Gastrocnemius medialis (tissue), 4 donors: ENCODE results near the gene RAB12. TPM values are rescaled to one million over a fixed set of nuclear protein-coding genes. Genes with fewer than 3 reads are reported as not detected.

ENCODE experiments used
- ATAC-seq, 2 donors: fragments of 150-250 bp; one replicate each; pipeline ENCODE4 v1.9.1; 2016
- DNase-seq, 2 donors: peaks; one replicate each; pipeline ENCODE4 v3.0.0-alpha.2; 2019
- H3K27ac ChIP-seq, 4 donors: fragments of 200-600 bp; sonication (generic); 1 replicate in 1 of 4; 2 replicates in 3 of 4; pipeline ENCODE4 v1.5.1; 2016 to 2018; ENCODE audit warnings: mild to moderate bottlenecking in 2 of 4, moderate library complexity in 1 of 4
- H3K27me3 ChIP-seq, 3 donors: fragments of 200-600 bp; sonication (generic) in 2 of 3; 1 replicate in 1 of 3; 2 replicates in 2 of 3; pipeline versions ENCODE4 v1.5.1 to v1.6.0; 2016 to 2019; ENCODE audit warnings: mild to moderate bottlenecking in 1 of 3, moderate library complexity in 1 of 3
- H3K36me3 ChIP-seq, 2 donors: fragments of 200-600 bp; sonication (generic) in 1 of 2; one replicate each; pipeline ENCODE4 v1.5.1; 2017 to 2018
- H3K4me1 ChIP-seq, 2 donors: fragments of 200-600 bp; sonication (generic) in 1 of 2; one replicate each; pipeline ENCODE4 v1.5.1; 2016 to 2017; ENCODE audit warnings: mild to moderate bottlenecking in 2 of 2
- H3K4me3 ChIP-seq, 4 donors: fragments of 200-600 bp; sonication (generic) in 3 of 4; 1 replicate in 1 of 4; 2 replicates in 3 of 4; pipeline ENCODE4 v1.5.1; 2016 to 2019; ENCODE audit warnings: mild to moderate bottlenecking in 2 of 4
- H3K9me3 ChIP-seq, 3 donors: fragments of 200-600 bp; sonication (generic) in 2 of 3; 1 replicate in 1 of 3; 2 replicates in 2 of 3; pipeline ENCODE4 v1.5.1; 2016 to 2019
- CTCF ChIP-seq, 5 experiments: fragments of 450-650 bp in 3 of 5; fragments of 200-600 bp in 2 of 5; sonication (generic) in 2 of 5; IDR thresholded peaks in 4 of 5; conservative IDR thresholded peaks in 1 of 5; 1 replicate in 4 of 5; 2 replicates in 1 of 5; pipeline ENCODE4 v1.5.1; 2016 to 2019; ENCODE audit warnings: antibody characterized with exemption in 5 of 5, mild to moderate bottlenecking in 3 of 5, moderate library complexity in 3 of 5
- POLR2A ChIP-seq, 2 donors: fragments of 450-650 bp; IDR thresholded peaks; one replicate each; pipeline ENCODE4 v1.6.1; 2017; ENCODE audit warnings: antibody characterized with exemption in 2 of 2, mild to moderate bottlenecking in 2 of 2, moderate library complexity in 2 of 2
- in situ Hi-C, 4 donors: fragments of 200-750 bp; cut with MboI; loops; one replicate each; pipeline versions ENCODE4 v1.15.0 to v1.8.0; 2017; ENCODE audit warnings: low sequenced_read_pairs in 4 of 4
- intact Hi-C: fragments of 100-400 bp; cut with DNase I; formaldehyde crosslinking; loops from one replicate; pipeline ENCODE4 v1.15.1; 2023; ENCODE audit warnings: low total_unique reads
- total RNA-seq, 4 donors: library from RNA; depleted of rRNA; stranded (reverse); fragments of >200 nt; gene quantifications; one replicate each; pipeline versions ENCODE4 v1.1.0 to v1.2.3, GENCODE V29; 2016

The RAB12 gene
- total RNA-seq, 4 donors from 2014 or later: 152 to 243 (median 213) TPM

- no peak overlapping the region for H3K27ac ChIP-seq
- no peaks in the 10 kb centered on the region for H3K27me3 ChIP-seq
- intact Hi-C loops: loop anchor here (10.0 kb wide), 1 partner anchor 549 kb away; no protein-coding TSS in a partner anchor
- ATAC-seq (no peak), DNase-seq (no peak)
- H3K4me1 ChIP-seq: peaks cover 10 to 16% of the 10 kb centered on the region in 2 donors
- H3K36me3 ChIP-seq: no peaks in the 10 kb centered on the region
- H3K9me3 ChIP-seq: no peaks in the 10 kb centered on the region
- in situ Hi-C loops: loop anchor here in 1 of 4 donors (25.0 kb wide), 1 partner anchor 1367 kb away; the partner anchor contains the start of gene LRRC30
- no peak overlapping the region for H3K4me3 ChIP-seq
- no peak for TF ChIP-seq CTCF (IDR thresholded peaks at IDR 0.05 in 4 of 5, conservative IDR thresholded peaks at IDR 0.05 in 1 of 5)
- no peak for TF ChIP-seq POLR2A (IDR thresholded peaks at IDR 0.05)
Observed at GRCh38 chr18:8603663-8604520, 5.3 kb upstream of the RAB12 start.

GRCh38 chr18:8605974-8606373, 3.3 kb upstream of the RAB12 start:
- DNase-seq (no peak), ATAC-seq (no peak)
- TF ChIP-seq POLR2A (IDR thresholded peaks at IDR 0.05) (no peak), CTCF (IDR thresholded peaks at IDR 0.05 in 4 of 5, conservative IDR thresholded peaks at IDR 0.05 in 1 of 5) (no peak)
- Histone ChIP-seq H3K4me1 (peaks cover 14 to 20% of the 10 kb centered on the region in 2 donors), H3K4me3 (no peak overlapping the region), H3K9me3 (no peaks in the 10 kb centered on the region), H3K36me3 (no peaks in the 10 kb centered on the region), H3K27me3 (no peaks in the 10 kb centered on the region), H3K27ac (no peak overlapping the region)
- in situ Hi-C loops (loop anchor here in 1 of 4 donors (25.0 kb wide), 1 partner anchor 1369 kb away; the partner anchor contains the start of gene LRRC30), intact Hi-C loops (loop anchor here (5.0 to 10.0 kb wide), 3 partner anchors 129 to 551 kb away; partner anchors contain the start of gene ANKRD12)

GRCh38 chr18:8607776-8608742, 1.2 kb upstream of the RAB12 start:
- H3K9me3 ChIP-seq: no peaks in the 10 kb centered on the region
- no peaks in the 10 kb centered on the region for H3K27me3 ChIP-seq
- intact Hi-C loops: loop anchor here (2.0 to 10.0 kb wide), 4 partner anchors 15 to 553 kb away; partner anchors contain the start of gene ANKRD12
- H3K36me3 ChIP-seq: peaks cover 0 to 7% of the 10 kb centered on the region in 2 donors
- DNase-seq (peak; percentile 73 to 83), ATAC-seq (peak; percentile 80 to 83)
- H3K27ac ChIP-seq: peak overlapping the region; percentile 90 to 97 (median 92)
- in situ Hi-C loops: loop anchor here in 1 of 4 donors (25.0 kb wide), 1 partner anchor 1371 kb away; the partner anchor contains the start of gene LRRC30
- H3K4me3 ChIP-seq: peak overlapping the region; percentile 42 to 98 (median 57)
- no peak for TF ChIP-seq CTCF (IDR thresholded peaks at IDR 0.05 in 4 of 5, conservative IDR thresholded peaks at IDR 0.05 in 1 of 5)
- TF ChIP-seq POLR2A (IDR thresholded peaks at IDR 0.05): peak in 1 of 2 donors; percentile 57
- peaks cover 35 to 41% of the 10 kb centered on the region in 2 donors for H3K4me1 ChIP-seq
